ENCODE data around the gene SNTA1.
"Not testable (repeated sequence)": the region's sequence is repeated elsewhere in the genome, so short reads cannot be mapped to it uniquely, and the experiment has no call there.

SNTA1 gene

GRCh38 chr20:33391722-33392415 is 51.7 kb downstream of the SNTA1 start:
- no peak for DNase-seq

DNA sequence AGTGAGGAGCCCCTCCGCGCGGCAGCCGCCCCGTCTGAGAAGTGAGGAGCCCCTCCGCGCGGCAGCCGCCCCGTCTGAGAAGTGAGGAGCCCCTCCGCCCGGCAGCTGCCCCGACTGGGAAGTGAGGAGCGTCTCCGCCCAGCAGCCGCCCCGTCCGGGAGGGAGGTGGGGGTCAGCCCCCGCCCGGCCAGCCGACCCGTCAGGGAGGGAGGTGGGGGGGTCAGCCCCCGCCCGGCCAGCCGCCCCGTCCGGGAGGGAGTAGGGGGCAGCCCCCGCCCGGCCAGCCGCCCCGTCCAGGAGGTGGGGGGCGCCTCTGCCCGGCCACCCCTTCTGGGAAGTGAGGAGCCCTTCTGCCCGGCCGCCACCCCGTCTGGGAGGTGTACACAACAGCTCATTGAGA is 54.2 kb downstream of the SNTA1 start:
- not testable (repeated sequence) for DNase-seq

- no peak for DNase-seq
These were observed 55.3 kb downstream of the SNTA1 start for GRCh38 chr20:33388268-33388667.

GRCh38 chr20:33387177-33387576 is 56.4 kb downstream of the SNTA1 start:
- no peak for DNase-seq

DNA sequence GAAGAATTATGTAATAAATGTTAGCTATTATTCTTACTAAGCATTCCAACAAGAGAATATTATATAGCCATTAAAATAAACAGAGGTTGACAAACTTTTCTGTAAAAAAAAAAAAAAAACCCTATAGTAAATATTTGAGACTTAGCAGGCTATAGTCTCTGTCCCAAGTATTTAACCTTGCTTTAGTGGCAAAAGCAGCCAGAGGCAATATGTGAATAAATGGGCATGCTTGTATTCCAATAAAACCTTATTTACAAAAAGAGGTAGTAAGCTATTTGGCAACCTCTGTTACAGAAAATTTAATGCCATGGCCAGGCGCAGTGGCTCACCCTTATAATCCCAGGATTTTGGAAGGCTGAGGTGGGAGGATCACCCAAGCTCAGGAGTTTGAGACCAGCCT is 56.9 kb downstream of the SNTA1 start:
- DNase-seq: no peak

DNA sequence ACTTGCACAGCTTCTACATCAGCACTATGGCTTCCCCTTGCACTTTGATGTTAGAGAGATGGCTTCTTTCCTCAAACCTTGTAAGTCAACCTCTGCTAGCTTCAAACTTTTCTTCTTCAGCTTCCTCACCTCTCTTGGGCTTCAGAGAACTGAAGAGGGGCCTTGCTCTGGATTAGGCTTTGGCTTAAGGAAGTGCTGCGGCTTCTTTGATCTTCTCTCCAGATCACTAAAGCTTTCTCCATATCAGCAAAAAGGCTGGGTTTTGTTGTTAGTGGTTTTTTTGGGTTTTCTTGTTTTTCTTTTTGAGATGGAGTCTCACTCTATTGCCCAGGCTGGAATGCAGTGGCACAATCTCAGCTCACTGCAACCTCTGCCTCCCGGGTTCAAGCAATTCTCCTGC is 66.2 kb downstream of the SNTA1 start:
- no peak for DNase-seq

DNA sequence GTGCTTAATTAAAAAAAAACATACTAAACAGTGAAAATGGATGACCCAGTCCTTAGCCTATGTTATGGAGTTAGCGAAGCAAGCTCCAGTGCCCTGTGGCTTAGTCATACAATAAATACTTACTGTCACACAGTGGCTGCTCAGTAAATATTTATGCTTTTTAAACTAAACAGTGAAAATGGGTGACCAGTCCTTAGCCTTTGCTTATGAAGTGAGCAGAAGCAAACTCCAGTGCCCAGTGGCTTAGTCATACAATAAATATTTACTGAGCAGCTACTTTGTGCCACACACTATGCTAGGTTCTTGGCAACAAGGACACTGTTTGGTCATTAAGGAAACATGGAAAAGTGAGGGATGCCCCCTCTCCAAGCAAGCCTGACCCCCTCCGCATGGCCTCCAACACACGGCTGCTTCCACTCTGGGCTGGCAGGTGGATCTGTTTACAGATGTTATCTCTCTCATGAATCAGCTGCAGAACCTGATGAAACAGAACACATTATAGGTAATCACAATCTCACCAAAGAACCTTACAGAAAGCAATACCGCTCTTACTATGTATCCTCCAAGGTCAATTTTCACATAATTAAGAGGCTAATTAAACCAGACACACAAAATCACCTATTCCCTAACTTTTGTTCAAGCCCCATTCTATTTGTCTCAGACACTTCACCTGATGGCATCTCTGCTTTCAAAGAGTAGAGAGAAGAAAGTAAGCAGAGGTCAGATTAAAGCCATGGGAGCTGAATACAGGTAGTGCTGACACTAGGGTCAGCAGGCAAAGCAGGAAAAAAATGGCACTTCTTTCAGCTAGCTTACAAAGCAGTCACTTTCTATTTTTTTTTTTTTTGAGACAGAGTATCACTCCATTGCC is 69.6 kb downstream of the SNTA1 start:
- no peak for DNase-seq

DNA sequence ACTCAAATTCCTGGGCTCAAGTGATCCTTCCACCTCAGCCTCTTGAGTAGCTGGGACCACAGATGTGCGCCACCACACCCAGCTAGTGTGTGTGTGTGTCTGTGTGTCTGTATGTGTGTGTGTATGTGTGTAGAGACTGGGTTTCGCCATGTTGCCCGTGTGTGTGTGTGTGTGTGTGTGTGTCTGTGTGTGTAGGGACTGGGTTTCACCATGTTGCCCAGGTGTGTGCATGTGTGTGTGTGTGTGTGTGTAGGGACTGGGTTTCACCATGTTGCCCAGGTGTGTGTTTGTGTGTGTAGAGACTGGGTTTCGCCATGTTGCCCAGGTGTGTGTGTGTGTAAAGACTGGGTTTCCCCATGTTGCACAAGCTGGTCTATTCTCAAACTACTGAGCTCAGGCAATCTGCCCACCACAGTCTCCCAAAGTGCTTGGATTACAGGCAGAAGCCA is 70.5 kb downstream of the SNTA1 start:
- DNase-seq: no peak

DNA sequence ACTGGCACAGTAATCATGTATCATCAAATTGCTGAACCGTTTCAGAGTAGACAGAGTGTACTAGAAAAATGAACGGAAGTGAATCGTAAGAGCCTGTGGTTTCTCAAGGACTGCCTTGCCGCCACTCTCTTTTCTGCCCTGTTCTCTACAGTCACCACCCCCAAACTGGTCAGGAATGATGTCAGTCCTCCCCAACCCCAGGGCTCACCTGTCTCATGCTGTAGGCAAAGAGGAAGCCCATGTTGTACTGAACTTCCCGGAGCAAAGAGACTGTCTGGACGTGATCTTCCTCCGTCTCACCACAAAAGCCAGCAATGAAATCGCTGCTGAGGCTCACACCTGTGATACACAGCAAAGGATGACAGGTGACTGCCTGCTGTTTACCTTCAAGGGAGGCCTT is 73.3 kb downstream of the SNTA1 start:
- DNase-seq: no peak

DNA sequence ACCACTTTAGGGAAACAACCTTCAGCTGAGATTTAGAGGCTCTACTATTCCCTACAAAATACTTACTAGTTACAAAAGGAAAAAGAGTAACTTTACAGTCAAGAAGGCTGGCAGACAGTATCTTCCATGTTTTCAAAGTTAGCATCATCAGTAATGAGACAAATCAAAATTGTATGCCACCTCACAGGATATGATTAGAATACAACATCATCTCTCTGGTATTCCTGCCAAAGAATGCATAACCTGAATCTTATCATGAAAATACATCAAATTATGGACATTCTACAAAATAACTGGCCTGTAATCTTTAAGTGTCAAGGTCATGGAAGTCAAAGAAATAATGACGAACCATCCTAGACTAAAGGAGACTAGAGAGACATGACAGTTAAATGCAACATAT is 80.7 kb downstream of the SNTA1 start:
- DNase-seq: no peak

- DNase-seq: no peak
These were observed 83.9 kb downstream of the SNTA1 start for GRCh38 chr20:33359399-33360261.

Measured in femur (tissue), 1 donor.